Neural crest cell (in vitro differentiated cells): ENCODE results near the gene PARVA. TPM values are rescaled to one million over a fixed set of nuclear protein-coding genes. Genes with fewer than 3 reads are reported as not detected.

Experiments
- DNase-seq: peaks from one replicate; pipeline ENCODE4 v3.0.0; 2021; ENCODE audit warnings: low read depth, mixed read lengths, low spot score
- H3K27ac Mint-ChIP-seq: one replicate; pipeline ENCODE4 v1.8.0; 2021; ENCODE audit warnings: mild to moderate bottlenecking, mixed read lengths; ENCODE audit not compliant: unreplicated experiment
- H3K27me3 Mint-ChIP-seq: 2 replicates; pipeline ENCODE4 v1.8.0; 2021; ENCODE audit warnings: low read depth, mild to moderate bottlenecking, mixed read lengths
- H3K36me3 Mint-ChIP-seq: 2 replicates; pipeline ENCODE4 v1.8.0; 2021; ENCODE audit warnings: low read depth, mild to moderate bottlenecking, mixed read lengths
- H3K4me1 Mint-ChIP-seq: 2 replicates; pipeline ENCODE4 v1.8.0; 2021; ENCODE audit warnings: mixed read lengths
- H3K4me3 Mint-ChIP-seq: one replicate; pipeline ENCODE4 v1.8.0; 2021; ENCODE audit warnings: mild to moderate bottlenecking, mixed read lengths
- H3K9me3 Mint-ChIP-seq: 2 replicates; pipeline ENCODE4 v1.8.0; 2021; ENCODE audit warnings: mixed read lengths
- CTCF ChIP-seq: fragments of 200-600 bp; sonication (generic); conservative IDR thresholded peaks from 2 replicates; pipeline ENCODE4 v1.5.0; 2021; ENCODE audit warnings: antibody characterized with exemption, mild to moderate bottlenecking
- total RNA-seq: library from RNA; stranded (reverse); gene quantifications from 2 replicates; pipeline ENCODE4 v1.2.1, GENCODE V29; 2021

PARVA gene
- total RNA-seq, 1 donor from 2014 or later: 36.2 TPM

- H3K9me3 Mint-ChIP-seq: no peaks in the 10 kb centered on the region
- no peak overlapping the region for H3K4me3 Mint-ChIP-seq
- DNase-seq: no peak
- no peak for TF ChIP-seq CTCF
- no peaks in the 10 kb centered on the region for H3K27me3 Mint-ChIP-seq
- peaks cover 17% of the 10 kb centered on the region for H3K4me1 Mint-ChIP-seq
- no peak overlapping the region for H3K27ac Mint-ChIP-seq
- H3K36me3 Mint-ChIP-seq: no peaks in the 10 kb centered on the region
Observed at GRCh38 chr11:12415342-12415966, 38.1 kb downstream of the PARVA start.

GRCh38 chr11:12416552-12416951 is 39.2 kb downstream of the PARVA start:
- Mint-ChIP-seq H3K9me3 (no peaks in the 10 kb centered on the region), H3K4me1 (peaks cover 17% of the 10 kb centered on the region), H3K27me3 (no peaks in the 10 kb centered on the region), H3K4me3 (no peak overlapping the region), H3K36me3 (no peaks in the 10 kb centered on the region), H3K27ac (no peak overlapping the region)
- TF ChIP-seq CTCF: no peak
- DNase-seq: no peak

- no peaks in the 10 kb centered on the region for H3K36me3 Mint-ChIP-seq
- H3K4me3 Mint-ChIP-seq: no peak overlapping the region
- DNase-seq: no peak
- no peak overlapping the region for H3K27ac Mint-ChIP-seq
- no peaks in the 10 kb centered on the region for H3K9me3 Mint-ChIP-seq
- H3K27me3 Mint-ChIP-seq: no peaks in the 10 kb centered on the region
- H3K4me1 Mint-ChIP-seq: peaks cover 6% of the 10 kb centered on the region
- TF ChIP-seq CTCF: no peak
Observed at GRCh38 chr11:12417691-12418611, 40.6 kb downstream of the PARVA start.

GRCh38 chr11:12420040-12420439 is 42.7 kb downstream of the PARVA start:
- H3K4me1 Mint-ChIP-seq: no peaks in the 10 kb centered on the region
- no peak overlapping the region for H3K27ac Mint-ChIP-seq
- no peak overlapping the region for H3K4me3 Mint-ChIP-seq
- no peak for DNase-seq
- no peak for TF ChIP-seq CTCF
- H3K9me3 Mint-ChIP-seq: no peaks in the 10 kb centered on the region
- no peaks in the 10 kb centered on the region for H3K27me3 Mint-ChIP-seq
- no peaks in the 10 kb centered on the region for H3K36me3 Mint-ChIP-seq

GRCh38 chr11:12420706-12421105 is 43.3 kb downstream of the PARVA start:
- Mint-ChIP-seq H3K36me3 (no peaks in the 10 kb centered on the region), H3K4me3 (no peak overlapping the region), H3K4me1 (no peaks in the 10 kb centered on the region), H3K27ac (no peak overlapping the region), H3K27me3 (no peaks in the 10 kb centered on the region), H3K9me3 (no peaks in the 10 kb centered on the region)
- TF ChIP-seq CTCF: no peak
- no peak for DNase-seq
